ENCODE measurements around the gene ZSCAN21.

DNA sequence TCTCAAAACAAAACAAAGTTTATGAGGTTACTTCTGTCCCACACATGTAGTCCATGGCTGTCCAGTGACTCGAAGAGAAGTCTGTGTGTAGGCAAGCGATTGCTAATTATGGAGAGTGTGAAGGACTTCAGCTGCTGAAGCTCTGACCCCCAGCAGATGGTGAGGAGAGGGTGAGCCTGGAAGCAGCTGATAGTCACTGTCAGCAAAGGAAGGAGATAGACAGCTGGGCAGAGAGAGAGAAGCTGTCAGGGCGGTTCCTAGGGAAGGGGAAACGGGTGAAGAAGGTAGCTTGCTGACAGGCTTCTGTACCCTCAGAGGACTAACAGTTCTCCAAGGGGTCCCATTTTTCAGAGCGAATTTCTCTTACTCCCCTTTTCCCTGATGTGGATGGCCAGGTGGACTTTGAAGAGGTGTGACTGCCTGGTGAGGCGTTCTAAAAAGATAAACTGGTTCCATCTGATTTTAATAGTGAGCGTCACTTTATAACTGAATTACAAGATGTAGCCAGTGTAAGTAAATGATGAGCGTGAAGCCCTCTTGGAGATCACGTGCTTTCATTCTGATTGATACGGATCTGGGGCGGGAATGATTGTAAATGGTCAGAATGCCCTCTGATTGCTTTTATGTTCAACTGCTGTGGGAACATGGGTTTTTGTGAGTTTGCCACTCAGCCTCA lies 12.1 kb downstream of the ZSCAN21 start:
- TF ChIP-seq, protein P1, sequence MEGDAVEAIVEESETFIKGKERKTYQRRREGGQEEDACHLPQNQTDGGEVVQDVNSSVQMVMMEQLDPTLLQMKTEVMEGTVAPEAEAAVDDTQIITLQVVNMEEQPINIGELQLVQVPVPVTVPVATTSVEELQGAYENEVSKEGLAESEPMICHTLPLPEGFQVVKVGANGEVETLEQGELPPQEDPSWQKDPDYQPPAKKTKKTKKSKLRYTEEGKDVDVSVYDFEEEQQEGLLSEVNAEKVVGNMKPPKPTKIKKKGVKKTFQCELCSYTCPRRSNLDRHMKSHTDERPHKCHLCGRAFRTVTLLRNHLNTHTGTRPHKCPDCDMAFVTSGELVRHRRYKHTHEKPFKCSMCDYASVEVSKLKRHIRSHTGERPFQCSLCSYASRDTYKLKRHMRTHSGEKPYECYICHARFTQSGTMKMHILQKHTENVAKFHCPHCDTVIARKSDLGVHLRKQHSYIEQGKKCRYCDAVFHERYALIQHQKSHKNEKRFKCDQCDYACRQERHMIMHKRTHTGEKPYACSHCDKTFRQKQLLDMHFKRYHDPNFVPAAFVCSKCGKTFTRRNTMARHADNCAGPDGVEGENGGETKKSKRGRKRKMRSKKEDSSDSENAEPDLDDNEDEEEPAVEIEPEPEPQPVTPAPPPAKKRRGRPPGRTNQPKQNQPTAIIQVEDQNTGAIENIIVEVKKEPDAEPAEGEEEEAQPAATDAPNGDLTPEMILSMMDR (conservative IDR thresholded peaks at IDR 0.05; ENCODE audit: low read depth, low read length), result no peak
- no peak for TF ChIP-seq MXI1 (IDR thresholded peaks at IDR 0.05; ENCODE audit: borderline replicate concordance, low read depth, low read length)

Measured in IMR-90 (cell line).